Measurements from ENCODE around the gene RER1. TPM values are rescaled to one million over a fixed set of nuclear protein-coding genes. Genes with fewer than 3 reads are reported as not detected.

Gene RER1
- polyA plus RNA-seq, 3 donors: 116 to 126 (median 119) TPM

GRCh38 chr1:2447276-2448097, 55.8 kb downstream of the RER1 start:
- DNase-seq (ENCODE audit: extremely low read depth in 1 of 11, low read depth in 9 of 11, low spot score in 4 of 11): no peak

- no peak for DNase-seq (ENCODE audit: extremely low read depth in 1 of 11, low read depth in 9 of 11, low spot score in 4 of 11)
Measured at GRCh38 chr1:2448098-2448445, 56.4 kb downstream of the RER1 start.

- DNase-seq (ENCODE audit: extremely low read depth in 1 of 11, low read depth in 9 of 11, low spot score in 4 of 11): no peak
Measured at GRCh38 chr1:2449636-2450454, 58.2 kb downstream of the RER1 start.

GRCh38 chr1:2451741-2452140, 60.1 kb downstream of the RER1 start:
- DNase-seq (ENCODE audit: extremely low read depth in 1 of 11, low read depth in 9 of 11, low spot score in 4 of 11): no peak

- DNase-seq (ENCODE audit: extremely low read depth in 1 of 11, low read depth in 9 of 11, low spot score in 4 of 11): no peak
Measured at GRCh38 chr1:2452201-2452931, 60.7 kb downstream of the RER1 start.

- no peak for DNase-seq (ENCODE audit: extremely low read depth in 1 of 11, low read depth in 9 of 11, low spot score in 4 of 11)
Measured at GRCh38 chr1:2452932-2453315, 61.3 kb downstream of the RER1 start.

- no peak for DNase-seq (ENCODE audit: extremely low read depth in 1 of 11, low read depth in 9 of 11, low spot score in 4 of 11)
Measured at GRCh38 chr1:2454227-2454626, 62.6 kb downstream of the RER1 start.

Other genes starting within 250 kb of the RER1 start
- 10 to 100 TPM; 28.2 to 54.2 (median 53.8) TPM for gene FAAP20, start 197.1 kb upstream of the RER1 start, polyA plus RNA-seq (ENCODE audit: insufficient read length in 3 of 3)
- 10 to 100 TPM; 48.7 to 63.3 (median 56.2) TPM for gene SKI, start 163.5 kb upstream of the RER1 start, polyA plus RNA-seq (ENCODE audit: insufficient read length in 3 of 3)
- gene MORN1, start 287 bp upstream of the RER1 start, polyA plus RNA-seq (ENCODE audit: insufficient read length in 3 of 3): 10 to 100 TPM; 11.8 to 19.5 (median 15.5) TPM
- gene PEX10, start 20.7 kb downstream of the RER1 start, polyA plus RNA-seq (ENCODE audit: insufficient read length in 3 of 3): 10 to 100 TPM; 21.4 to 26.8 (median 26.6) TPM
- 1 to 10 TPM in 2 of 3 donors, under 1 TPM in 1; 0.62 to 1.4 (median 1.3) TPM for gene PLCH2, start 84.4 kb downstream of the RER1 start, polyA plus RNA-seq (ENCODE audit: insufficient read length in 3 of 3)
- 10 to 100 TPM; 23.1 to 29.7 (median 29.2) TPM for gene PANK4, start 134.8 kb downstream of the RER1 start, polyA plus RNA-seq (ENCODE audit: insufficient read length in 3 of 3)
- under 1 TPM; 0.14 to 0.79 (median 0.76) TPM for gene HES5, start 138.4 kb downstream of the RER1 start, polyA plus RNA-seq (ENCODE audit: insufficient read length in 3 of 3)
- gene TNFRSF14, start 164.5 kb downstream of the RER1 start, polyA plus RNA-seq (ENCODE audit: insufficient read length in 3 of 3): 10 to 100 TPM; 16.5 to 37.2 (median 20.9) TPM
- gene PRXL2B, start 194.9 kb downstream of the RER1 start, polyA plus RNA-seq (ENCODE audit: insufficient read length in 3 of 3): 10 to 100 TPM; 36.1 to 45.8 (median 43.5) TPM
- 1 to 10 TPM; 1.9 to 2.9 (median 2.8) TPM for gene MMEL1, start 241.2 kb downstream of the RER1 start, polyA plus RNA-seq (ENCODE audit: insufficient read length in 3 of 3)